Smooth muscle cell (in vitro differentiated cells): ENCODE data around the gene SEMA4D. TPM values are rescaled to one million over a fixed set of nuclear protein-coding genes. Genes with fewer than 3 reads are reported as not detected.

ENCODE experiments used
- DNase-seq: peaks from one replicate; lab custom pipeline; 2025; ENCODE audit not compliant: unreplicated experiment; lab: John Stamatoyannopoulos, UW
- H2AFZ ChIP-seq: fragments of 200-600 bp; sonication (generic); 2 replicates; pipeline ENCODE4 v1.6.0; 2016; ENCODE audit warnings: antibody characterized with exemption, low read depth, mild to moderate bottlenecking
- H3F3A ChIP-seq: fragments of 200-600 bp; sonication (generic); 2 replicates; pipeline ENCODE4 v1.6.0; 2017; ENCODE audit warnings: antibody characterized with exemption, low read depth
- H3K27ac ChIP-seq: fragments of 200-600 bp; sonication (generic); 2 replicates; pipeline ENCODE4 v1.5.1; 2016; ENCODE audit warnings: low read depth, mild to moderate bottlenecking
- H3K27me3 ChIP-seq: fragments of 200-600 bp; sonication (generic); 2 replicates; pipeline ENCODE4 v1.6.1; 2016; ENCODE audit warnings: low read depth, mild to moderate bottlenecking
- H3K36me3 ChIP-seq: fragments of 200-600 bp; sonication (generic); 2 replicates; pipeline ENCODE4 v1.5.1; 2016; ENCODE audit warnings: low read depth
- H3K4me1 ChIP-seq: fragments of 200-600 bp; sonication (generic); 2 replicates; pipeline ENCODE4 v1.5.1; 2016; ENCODE audit warnings: low read depth
- H3K4me2 ChIP-seq: fragments of 200-600 bp; sonication (generic); 2 replicates; pipeline ENCODE4 v1.6.0; 2016; ENCODE audit warnings: mild to moderate bottlenecking
- H3K4me3 ChIP-seq: fragments of 200-600 bp; sonication (generic); 2 replicates; pipeline ENCODE4 v1.5.1; 2016; ENCODE audit warnings: mild to moderate bottlenecking
- H3K79me2 ChIP-seq: fragments of 200-600 bp; sonication (generic); 2 replicates; pipeline ENCODE4 v1.6.0; 2016; ENCODE audit warnings: low read depth, mild to moderate bottlenecking
- H3K9ac ChIP-seq: fragments of 200-600 bp; sonication (generic); 2 replicates; pipeline ENCODE4 v1.6.0; 2016; ENCODE audit warnings: low read depth
- H3K9me3 ChIP-seq: fragments of 200-600 bp; sonication (generic); replicated peaks from 2 replicates; pipeline ENCODE4 v1.5.1; 2016; ENCODE audit warnings: low read depth
- H4K20me1 ChIP-seq: fragments of 200-600 bp; sonication (generic); 2 replicates; pipeline ENCODE4 v1.6.0; 2016; ENCODE audit warnings: low read depth
- WGBS: methylation state at CpG from one replicate; pipeline ENCODE4 v1.1.7; 2016; ENCODE audit warnings: low lambda C conversion rate; 5-methylcytosine and 5-hydroxymethylcytosine counted together
- polyA plus RNA-seq: library from polyadenylated mRNA; unstranded; fragments of >200 nt; fragmentation: Nextera tagmentation; extraction: Ambion mirVana; gene quantifications from 2 replicates; pipeline ENCODE4 v1.2.1, GENCODE V29; 2016
- total RNA-seq: library from RNA; depleted of rRNA; stranded (reverse); fragments of >200 nt; gene quantifications from 2 replicates; pipeline ENCODE4 v1.2.3, GENCODE V29; 2014
- TF ChIP-seq, protein P1 (sequence below): fragments of 200-600 bp; sonication (generic); IDR thresholded peaks from 2 replicates; pipeline ENCODE4 v1.5.1; 2017; ENCODE audit warnings: borderline replicate concordance, mild to moderate bottlenecking, antibody characterized with exemption; ENCODE audit not compliant: insufficient read depth, poor library complexity, severe bottlenecking

Gene SEMA4D
- total and polyA plus RNA-seq, 2 experiments from 2014 or later = 0.63 to 2.7 TPM

DNA sequence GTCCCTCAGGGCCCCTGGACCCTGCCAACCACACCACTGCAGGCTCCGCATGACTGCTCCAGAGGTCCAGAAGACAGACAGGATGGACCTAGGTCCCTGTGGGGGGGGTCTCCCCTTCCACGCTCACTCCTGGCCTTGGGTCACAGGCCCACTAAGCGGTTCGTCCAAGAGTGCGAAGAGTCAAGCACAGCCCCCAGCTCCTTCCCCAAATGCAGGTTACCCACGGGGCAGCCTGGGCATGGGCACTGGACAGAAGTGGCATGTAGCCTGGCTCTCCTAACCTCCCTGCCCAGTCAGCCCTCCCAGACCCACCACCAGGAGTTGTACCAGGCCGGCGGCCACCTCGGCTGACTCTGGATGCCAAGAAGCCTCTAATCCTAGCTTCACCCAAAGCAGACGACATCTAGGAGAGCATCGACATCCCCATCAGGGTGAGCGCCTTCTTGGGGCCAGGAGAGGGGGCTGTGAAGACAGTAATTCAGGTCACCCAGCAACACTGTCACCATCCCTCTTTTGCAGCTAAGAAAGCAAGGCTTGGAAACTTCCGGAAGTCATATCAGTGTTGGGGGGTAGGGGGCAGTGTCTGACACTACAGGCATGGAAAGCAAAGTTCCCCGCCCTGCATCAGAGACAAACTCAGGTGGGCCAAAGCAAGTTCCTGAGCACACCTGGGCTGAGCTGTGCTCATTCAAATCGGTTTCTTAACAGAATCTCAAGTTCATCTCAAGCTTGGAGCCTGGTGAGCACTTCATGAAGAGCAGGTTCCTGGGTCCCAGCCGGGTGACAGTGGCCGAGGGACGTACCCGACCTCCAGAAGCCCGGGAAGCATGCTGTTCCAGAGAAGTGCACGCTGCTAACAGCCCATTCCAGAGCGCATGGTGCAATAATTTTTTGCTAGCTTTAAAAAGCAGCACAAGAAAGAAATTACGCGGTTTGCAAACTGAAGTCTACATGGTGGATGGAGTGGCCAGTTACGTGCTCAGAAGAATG lies 68.7 kb downstream of the SEMA4D start:
- Histone ChIP-seq H3K27me3 (no peaks in the 10 kb centered on the region), H4K20me1 (no peaks in the 10 kb centered on the region), H3K4me2 (no peak overlapping the region), H3K36me3 (no peaks in the 10 kb centered on the region), H3K27ac (no peak overlapping the region), H2AFZ (no peak overlapping the region), H3K9me3 (no peaks in the 10 kb centered on the region), H3K4me1 (peaks cover 3% of the 10 kb centered on the region), H3K9ac (no peak overlapping the region), H3F3A (no peaks in the 10 kb centered on the region), H3K79me2 (no peaks in the 10 kb centered on the region), H3K4me3 (no peak overlapping the region)
- WGBS = 88% methylated on average over 25 of the region's 25 CpGs
- TF ChIP-seq, protein P1, sequence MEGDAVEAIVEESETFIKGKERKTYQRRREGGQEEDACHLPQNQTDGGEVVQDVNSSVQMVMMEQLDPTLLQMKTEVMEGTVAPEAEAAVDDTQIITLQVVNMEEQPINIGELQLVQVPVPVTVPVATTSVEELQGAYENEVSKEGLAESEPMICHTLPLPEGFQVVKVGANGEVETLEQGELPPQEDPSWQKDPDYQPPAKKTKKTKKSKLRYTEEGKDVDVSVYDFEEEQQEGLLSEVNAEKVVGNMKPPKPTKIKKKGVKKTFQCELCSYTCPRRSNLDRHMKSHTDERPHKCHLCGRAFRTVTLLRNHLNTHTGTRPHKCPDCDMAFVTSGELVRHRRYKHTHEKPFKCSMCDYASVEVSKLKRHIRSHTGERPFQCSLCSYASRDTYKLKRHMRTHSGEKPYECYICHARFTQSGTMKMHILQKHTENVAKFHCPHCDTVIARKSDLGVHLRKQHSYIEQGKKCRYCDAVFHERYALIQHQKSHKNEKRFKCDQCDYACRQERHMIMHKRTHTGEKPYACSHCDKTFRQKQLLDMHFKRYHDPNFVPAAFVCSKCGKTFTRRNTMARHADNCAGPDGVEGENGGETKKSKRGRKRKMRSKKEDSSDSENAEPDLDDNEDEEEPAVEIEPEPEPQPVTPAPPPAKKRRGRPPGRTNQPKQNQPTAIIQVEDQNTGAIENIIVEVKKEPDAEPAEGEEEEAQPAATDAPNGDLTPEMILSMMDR = peak; percentile 16
- no peak for DNase-seq

DNA sequence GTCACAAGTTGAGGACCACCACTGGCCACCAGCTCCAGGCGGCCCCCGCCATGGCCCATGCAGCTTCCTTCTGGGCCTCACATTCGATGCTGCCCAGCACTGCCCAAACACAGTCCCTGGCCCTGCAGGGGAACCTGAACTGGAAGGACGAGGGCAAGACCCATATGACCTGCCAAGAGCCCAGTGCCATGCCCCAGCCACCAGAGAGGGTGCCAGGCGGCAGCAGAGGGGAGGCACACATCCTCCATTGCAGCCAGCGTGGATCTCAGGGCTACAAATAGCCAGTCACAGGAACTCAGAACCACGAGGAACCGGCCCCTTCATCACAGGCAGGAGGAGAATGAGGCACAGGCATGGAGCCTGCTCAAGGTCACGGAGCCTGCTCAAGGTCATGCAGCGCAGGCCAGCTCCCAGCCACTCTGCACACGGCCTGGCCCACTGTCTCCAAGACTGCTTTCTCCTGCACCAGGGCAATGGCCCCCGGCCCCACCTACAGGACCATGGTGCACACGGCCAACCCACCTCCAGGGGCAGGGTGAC lies 69.6 kb downstream of the SEMA4D start:
- TF ChIP-seq, protein P1 = no peak
- no peak overlapping the region for H3K4me2 ChIP-seq
- H4K20me1 ChIP-seq = no peaks in the 10 kb centered on the region
- H3K36me3 ChIP-seq = no peaks in the 10 kb centered on the region
- H3K79me2 ChIP-seq = no peaks in the 10 kb centered on the region
- H3K27me3 ChIP-seq = no peaks in the 10 kb centered on the region
- H3K4me3 ChIP-seq = no peak overlapping the region
- H2AFZ ChIP-seq = no peak overlapping the region
- no peaks in the 10 kb centered on the region for H3F3A ChIP-seq
- WGBS = 97% methylated on average over 11 of the region's 13 CpGs
- DNase-seq = no peak
- no peak overlapping the region for H3K27ac ChIP-seq
- H3K4me1 ChIP-seq = no peaks in the 10 kb centered on the region
- H3K9ac ChIP-seq = no peak overlapping the region
- no peaks in the 10 kb centered on the region for H3K9me3 ChIP-seq

DNA sequence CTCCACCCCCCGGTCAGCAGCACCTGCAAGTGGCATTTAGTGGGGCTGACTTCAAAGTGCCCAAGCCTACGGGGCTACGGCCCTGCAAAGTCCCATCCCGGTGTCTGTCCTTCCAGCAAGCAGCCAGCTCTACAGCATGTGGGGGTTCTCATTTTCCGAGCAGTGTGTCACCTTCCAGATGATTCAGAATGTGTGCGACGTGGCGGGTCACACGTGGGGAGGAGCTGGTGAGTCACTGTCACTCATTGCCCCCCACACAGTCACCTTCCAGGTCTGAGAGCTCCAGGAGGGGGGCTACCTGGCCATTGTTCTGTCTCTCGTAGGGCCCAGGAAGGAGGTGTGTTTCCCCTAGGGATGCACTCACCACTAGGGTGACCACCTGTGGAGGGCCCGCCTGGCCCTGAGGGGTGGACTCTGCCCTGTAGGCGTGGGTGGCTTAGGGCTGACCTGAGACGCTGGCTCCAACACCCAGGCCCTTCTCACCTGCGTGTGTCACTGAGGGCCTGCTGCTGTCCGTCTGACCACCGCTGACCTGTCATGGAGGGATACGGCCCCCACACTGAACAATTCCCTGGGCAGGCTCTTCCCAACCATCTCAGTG lies 70.2 kb downstream of the SEMA4D start:
- Histone ChIP-seq H3K4me2 (no peak overlapping the region), H3K27me3 (no peaks in the 10 kb centered on the region), H3K79me2 (no peaks in the 10 kb centered on the region), H2AFZ (no peak overlapping the region), H3K9me3 (no peaks in the 10 kb centered on the region), H3K36me3 (no peaks in the 10 kb centered on the region), H4K20me1 (no peaks in the 10 kb centered on the region), H3F3A (no peaks in the 10 kb centered on the region), H3K9ac (no peak overlapping the region), H3K4me3 (no peak overlapping the region), H3K4me1 (no peaks in the 10 kb centered on the region), H3K27ac (no peak overlapping the region)
- WGBS = 82% methylated on average over 17 of the region's 17 CpGs
- TF ChIP-seq, protein P1 = no peak
- no peak for DNase-seq
